T-helper 17 cell (primary cell): Measurements from ENCODE around the gene TRPM5. TPM values are rescaled to one million over a fixed set of nuclear protein-coding genes. Genes with fewer than 3 reads are reported as not detected.
"Not testable (repeated sequence)": the region's sequence is repeated elsewhere in the genome, so short reads cannot be mapped to it uniquely, and the experiment has no call there.

Source experiments
- ATAC-seq: fragments of 150-1000 bp; cut with Tn5 transposase; 2 replicates; pipeline ENCODE4 v1.10.0; 2021; ENCODE audit warnings: mild to moderate bottlenecking, moderate library complexity
- DNase-seq, 3 donors: peaks; one replicate each; pipeline versions ENCODE4 v3.0.0 to v3.0.0-alpha.2; 2020 to 2021
- H3K9me3 ChIP-seq: one replicate; pipeline ENCODE4 v1.7.0; 2013; ENCODE audit warnings: low read length, mild to moderate bottlenecking; ENCODE audit not compliant: control insufficient read depth, poor library complexity, severe bottlenecking
- H3K27ac Mint-ChIP-seq: one replicate; pipeline ENCODE4 v1.8.0; 2022; ENCODE audit warnings: mild to moderate bottlenecking, moderate library complexity, mixed read lengths
- H3K27me3 Mint-ChIP-seq: one replicate; pipeline ENCODE4 v1.8.0; 2022; ENCODE audit warnings: mixed read lengths
- H3K36me3 Mint-ChIP-seq: one replicate; pipeline ENCODE4 v1.8.0; 2022; ENCODE audit warnings: low read depth, mixed read lengths
- H3K4me1 Mint-ChIP-seq: one replicate; pipeline ENCODE4 v1.8.0; 2022; ENCODE audit warnings: mild to moderate bottlenecking, mixed read lengths
- H3K4me3 Mint-ChIP-seq: one replicate; pipeline ENCODE4 v1.8.0; 2022; ENCODE audit warnings: mild to moderate bottlenecking, moderate library complexity, mixed read lengths
- total RNA-seq, 4 donors: library from RNA in 2 of 4; stranded (reverse) in 2 of 4; gene quantifications; one replicate each; pipeline ENCODE4 v1.2.3 and lab custom pipeline; 2022 to 2026

TRPM5 gene, protein sequence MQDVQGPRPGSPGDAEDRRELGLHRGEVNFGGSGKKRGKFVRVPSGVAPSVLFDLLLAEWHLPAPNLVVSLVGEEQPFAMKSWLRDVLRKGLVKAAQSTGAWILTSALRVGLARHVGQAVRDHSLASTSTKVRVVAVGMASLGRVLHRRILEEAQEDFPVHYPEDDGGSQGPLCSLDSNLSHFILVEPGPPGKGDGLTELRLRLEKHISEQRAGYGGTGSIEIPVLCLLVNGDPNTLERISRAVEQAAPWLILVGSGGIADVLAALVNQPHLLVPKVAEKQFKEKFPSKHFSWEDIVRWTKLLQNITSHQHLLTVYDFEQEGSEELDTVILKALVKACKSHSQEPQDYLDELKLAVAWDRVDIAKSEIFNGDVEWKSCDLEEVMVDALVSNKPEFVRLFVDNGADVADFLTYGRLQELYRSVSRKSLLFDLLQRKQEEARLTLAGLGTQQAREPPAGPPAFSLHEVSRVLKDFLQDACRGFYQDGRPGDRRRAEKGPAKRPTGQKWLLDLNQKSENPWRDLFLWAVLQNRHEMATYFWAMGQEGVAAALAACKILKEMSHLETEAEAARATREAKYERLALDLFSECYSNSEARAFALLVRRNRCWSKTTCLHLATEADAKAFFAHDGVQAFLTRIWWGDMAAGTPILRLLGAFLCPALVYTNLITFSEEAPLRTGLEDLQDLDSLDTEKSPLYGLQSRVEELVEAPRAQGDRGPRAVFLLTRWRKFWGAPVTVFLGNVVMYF (N-terminal part only)
- total RNA-seq (under 1 TPM; 0.07 to 0.08 TPM), total RNA-seq (lab: John Stamatoyannopoulos, UW) (0 to 0.53 reads per million in 2 donors)

DNA sequence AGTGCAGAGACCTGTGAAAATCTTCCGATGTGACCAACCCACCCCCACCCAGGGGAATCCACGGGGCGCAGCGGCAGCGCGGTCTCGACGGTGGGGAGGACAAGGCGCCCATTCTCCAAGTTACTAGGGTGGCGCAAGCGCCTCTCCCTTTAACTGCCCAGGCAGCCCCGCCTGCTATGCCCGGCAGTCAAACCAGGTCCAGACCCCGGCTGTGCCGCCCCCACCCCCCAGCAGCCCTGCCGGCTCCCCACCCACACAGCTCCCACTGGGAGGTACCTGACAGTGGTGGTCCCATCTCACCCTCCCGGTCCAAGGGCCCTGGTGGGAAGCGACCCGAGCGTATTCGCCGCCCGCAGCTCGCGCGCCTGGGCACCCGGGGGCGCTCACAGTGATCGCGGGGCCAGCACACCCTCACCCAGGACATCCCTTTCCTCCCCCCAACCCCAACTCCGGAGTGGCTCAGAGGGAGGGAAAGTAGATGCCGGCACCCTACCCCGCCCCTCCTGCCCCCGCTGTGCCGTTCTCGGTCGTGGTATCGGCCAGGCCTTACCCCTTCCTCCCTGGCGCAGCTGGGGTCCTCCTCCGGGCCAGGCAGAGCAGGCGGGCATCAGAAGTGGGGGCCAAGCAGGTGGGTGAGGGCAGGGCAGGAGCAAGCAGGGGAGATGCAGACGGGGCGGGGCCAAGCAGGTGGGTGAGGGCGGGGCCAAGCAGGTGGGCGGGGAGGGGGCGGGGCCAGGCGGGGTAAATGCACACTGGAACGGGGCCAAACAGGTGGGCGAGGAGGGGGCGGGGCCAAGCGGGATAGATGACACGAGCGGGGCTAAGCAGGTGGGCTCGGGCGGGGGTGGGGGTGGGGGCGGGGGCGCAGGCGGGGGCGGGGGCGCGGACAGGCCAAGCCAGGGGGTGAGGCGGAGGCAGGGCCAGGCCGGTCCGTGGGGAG, at the start of gene TRPM5:
TRPM5 (minus strand) TSS at position 634 of the 940 bp plus-strand sequence. CDS start 21,478 bp downstream, outside the sequence.
- peak; percentile 56 to 67 (median 67) for DNase-seq
- H3K9me3 ChIP-seq: no peaks in the 10 kb centered on the region
- Mint-ChIP-seq H3K36me3 (no peaks in the 10 kb centered on the region), H3K27ac (no peak within 1 kb of the TSS), H3K4me1 (peaks cover 28% of the 10 kb centered on the region), H3K27me3 (no peaks in the 10 kb centered on the region), H3K4me3 (peak within 1 kb of the TSS; percentile 93)
- ATAC-seq: peak; percentile 49

DNA sequence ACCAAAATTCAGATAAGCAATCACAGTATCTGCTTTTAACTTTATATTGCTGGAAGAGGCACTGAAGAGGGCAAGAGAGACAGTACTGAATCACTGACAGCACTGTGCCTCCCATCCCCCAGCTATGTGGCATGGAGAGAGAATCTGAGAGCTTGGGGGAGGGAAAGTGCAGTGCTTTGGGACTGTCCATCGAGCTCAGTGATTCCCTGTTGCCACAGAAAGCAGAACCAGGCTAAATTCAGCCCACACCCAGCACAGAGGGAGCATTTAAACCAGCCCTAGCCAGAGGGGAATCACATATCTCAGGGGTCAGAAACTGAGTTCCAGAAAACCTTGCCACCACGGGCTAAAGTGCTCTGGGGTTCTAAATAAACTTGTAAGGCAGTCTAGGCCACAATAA, 44.8 kb upstream of the TRPM5 start:
- H3K9me3 ChIP-seq: peaks cover 20% of the 10 kb centered on the region
- H3K27ac Mint-ChIP-seq: no peak overlapping the region
- H3K27me3 Mint-ChIP-seq: no peaks in the 10 kb centered on the region
- peaks cover 5% of the 10 kb centered on the region for H3K36me3 Mint-ChIP-seq
- H3K4me3 Mint-ChIP-seq: no peak overlapping the region
- DNase-seq (no peak), ATAC-seq (no peak)
- no peaks in the 10 kb centered on the region for H3K4me1 Mint-ChIP-seq

DNA sequence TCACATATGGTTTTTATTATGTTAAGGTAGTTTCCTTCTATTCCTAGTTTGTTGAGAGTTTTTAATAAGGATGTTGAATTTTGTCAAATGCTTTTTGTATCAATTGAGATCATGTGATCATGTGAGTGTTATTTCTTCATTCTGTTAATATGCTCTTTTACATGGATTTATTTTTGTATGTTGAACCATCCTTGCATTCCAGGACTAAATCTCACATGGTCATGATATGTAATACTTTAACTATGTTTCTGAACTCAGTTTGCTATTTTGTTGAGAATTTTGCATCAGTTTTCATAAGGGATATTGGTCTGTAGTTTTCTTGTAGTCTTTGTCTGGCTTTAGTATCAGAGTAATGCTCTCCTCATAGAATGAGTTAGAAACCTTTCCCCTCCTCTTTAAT, 43.7 kb upstream of the TRPM5 start:
- Mint-ChIP-seq H3K27me3 (no peaks in the 10 kb centered on the region), H3K27ac (no peak overlapping the region), H3K36me3 (peaks cover 5% of the 10 kb centered on the region), H3K4me3 (no peak overlapping the region), H3K4me1 (peaks cover 2% of the 10 kb centered on the region)
- ATAC-seq: no peak
- DNase-seq: no peak
- peaks cover 20% of the 10 kb centered on the region for H3K9me3 ChIP-seq

DNA sequence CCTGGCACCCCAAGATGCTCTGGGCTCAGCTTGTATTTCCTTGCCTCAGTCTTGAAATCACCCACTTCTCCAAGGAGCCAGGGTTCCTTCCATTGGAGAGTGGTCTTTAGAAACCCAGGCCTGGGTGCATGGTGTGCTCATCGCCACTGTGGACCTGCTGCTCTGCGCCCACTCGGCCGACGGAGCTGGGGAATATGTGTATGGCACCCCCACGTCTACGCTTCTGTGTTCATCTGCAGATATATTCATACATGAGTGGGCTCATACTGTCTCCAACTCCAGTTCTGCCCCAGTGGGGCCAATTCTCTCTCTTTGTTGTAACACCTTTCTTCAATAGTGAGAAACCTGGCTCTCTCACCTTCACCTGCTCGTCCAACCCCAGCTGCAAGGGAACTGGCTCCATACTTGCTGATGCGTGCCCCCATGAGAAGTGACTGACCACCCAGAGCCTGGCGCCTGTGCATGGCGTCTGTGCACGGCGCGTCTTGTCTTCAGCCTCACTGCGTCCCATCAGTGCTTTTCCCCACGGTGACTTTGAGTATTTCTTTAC, 40.3 kb upstream of the TRPM5 start:
- peaks cover 5% of the 10 kb centered on the region for H3K36me3 Mint-ChIP-seq
- H3K4me1 Mint-ChIP-seq: peaks cover 12% of the 10 kb centered on the region
- H3K4me3 Mint-ChIP-seq: peak overlapping the region; percentile 55
- no peaks in the 10 kb centered on the region for H3K27me3 Mint-ChIP-seq
- ATAC-seq (no peak), DNase-seq (no peak)
- H3K9me3 ChIP-seq: peaks cover 19% of the 10 kb centered on the region
- H3K27ac Mint-ChIP-seq: no peak overlapping the region

DNA sequence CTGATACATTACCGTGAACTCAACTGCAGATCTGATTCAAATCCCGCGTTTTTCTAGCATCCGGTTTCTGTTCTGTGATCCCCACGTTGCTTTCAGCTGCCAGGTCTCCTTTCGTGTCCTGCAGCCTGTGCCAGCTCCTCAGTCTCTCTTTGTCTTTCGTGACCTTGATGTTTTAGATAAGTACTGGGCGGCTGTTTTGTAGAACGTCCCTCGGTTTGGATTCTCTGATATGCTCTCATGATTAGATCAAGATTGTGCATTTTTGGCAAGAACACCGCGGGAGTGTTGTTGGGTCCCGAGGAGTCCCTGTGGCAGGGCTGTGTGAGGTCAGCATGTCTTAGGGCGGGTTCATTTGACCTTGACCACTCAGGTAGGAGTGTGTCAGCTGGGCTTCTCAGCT, 39.1 kb upstream of the TRPM5 start:
- Mint-ChIP-seq H3K36me3 (peaks cover 5% of the 10 kb centered on the region), H3K27ac (no peak overlapping the region), H3K4me1 (peaks cover 12% of the 10 kb centered on the region), H3K4me3 (no peak overlapping the region), H3K27me3 (no peaks in the 10 kb centered on the region)
- ATAC-seq (no peak), DNase-seq (no peak)
- peaks cover 13% of the 10 kb centered on the region for H3K9me3 ChIP-seq

DNA sequence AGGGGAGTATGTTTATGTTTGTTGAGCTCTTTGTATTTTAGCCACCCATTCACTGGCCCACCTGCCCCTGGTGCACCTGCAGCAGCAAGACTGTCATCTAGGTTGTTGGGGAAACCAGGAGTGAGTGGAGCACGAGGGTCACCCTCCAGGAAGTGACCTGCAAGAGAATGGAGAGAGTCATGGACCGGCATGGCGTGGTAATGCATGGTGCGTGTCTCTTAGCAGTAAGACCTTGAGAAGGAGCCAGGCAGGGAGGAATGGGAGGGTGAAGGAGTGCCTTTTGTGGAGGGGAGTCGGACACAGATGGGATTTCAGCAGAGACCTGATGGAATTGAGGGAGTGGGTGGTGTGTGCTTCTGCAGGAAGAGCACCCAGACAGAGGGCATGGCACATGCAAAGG, 38.4 kb upstream of the TRPM5 start:
- H3K9me3 ChIP-seq: peaks cover 9% of the 10 kb centered on the region
- ATAC-seq (no peak), DNase-seq (no peak)
- peaks cover 12% of the 10 kb centered on the region for H3K4me1 Mint-ChIP-seq
- H3K36me3 Mint-ChIP-seq: peaks cover 5% of the 10 kb centered on the region
- no peak overlapping the region for H3K4me3 Mint-ChIP-seq
- H3K27ac Mint-ChIP-seq: no peak overlapping the region
- H3K27me3 Mint-ChIP-seq: no peaks in the 10 kb centered on the region

DNA sequence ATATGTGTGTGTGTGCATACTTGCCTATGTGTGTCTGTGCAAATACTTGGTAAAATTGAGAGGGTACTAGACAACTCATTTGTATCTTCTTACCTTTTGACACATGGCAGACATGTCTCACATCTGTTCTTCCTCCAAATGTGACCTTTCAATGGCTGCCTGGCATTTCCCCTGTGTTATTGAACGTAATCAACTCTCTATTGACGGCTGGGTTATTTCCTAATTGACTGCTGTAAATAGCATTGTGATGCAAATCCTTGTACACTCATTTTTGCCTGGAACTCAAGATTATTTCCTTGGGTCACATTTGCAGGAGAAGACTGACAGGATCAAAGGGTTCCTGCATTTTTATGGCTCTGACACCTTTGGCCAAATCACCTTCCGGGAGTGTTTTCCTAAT, 37.9 kb upstream of the TRPM5 start:
- Mint-ChIP-seq H3K4me3 (no peak overlapping the region), H3K27ac (no peak overlapping the region), H3K27me3 (no peaks in the 10 kb centered on the region), H3K36me3 (peaks cover 5% of the 10 kb centered on the region), H3K4me1 (peaks cover 12% of the 10 kb centered on the region)
- ATAC-seq: no peak
- DNase-seq: no peak
- peaks cover 9% of the 10 kb centered on the region for H3K9me3 ChIP-seq

DNA sequence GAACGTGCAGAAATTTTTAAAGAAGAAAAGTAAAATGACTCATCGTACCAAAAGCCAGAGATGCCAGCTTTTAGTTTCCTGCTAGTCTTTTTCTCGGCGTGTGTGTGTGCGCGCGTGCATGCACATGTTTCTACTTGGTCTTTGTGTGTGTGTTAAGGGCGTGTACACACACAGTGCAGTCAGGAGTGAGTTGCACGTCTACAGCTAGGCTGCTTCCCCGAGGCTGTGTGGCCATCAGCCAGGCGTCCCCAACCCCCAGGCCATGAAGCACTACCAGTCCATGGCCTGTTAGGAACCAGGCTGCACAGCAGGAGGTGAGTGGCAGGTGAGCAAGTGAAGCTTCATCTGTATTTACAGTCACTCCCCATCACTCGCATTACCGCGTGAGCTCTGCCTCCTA, 36.9 kb upstream of the TRPM5 start:
- peak overlapping the region; percentile 42 for H3K4me3 Mint-ChIP-seq
- H3K4me1 Mint-ChIP-seq: peaks cover 12% of the 10 kb centered on the region
- peaks cover 8% of the 10 kb centered on the region for H3K36me3 Mint-ChIP-seq
- ATAC-seq: no peak
- peaks cover 4% of the 10 kb centered on the region for H3K9me3 ChIP-seq
- no peak for DNase-seq
- no peak overlapping the region for H3K27ac Mint-ChIP-seq
- no peaks in the 10 kb centered on the region for H3K27me3 Mint-ChIP-seq

DNA sequence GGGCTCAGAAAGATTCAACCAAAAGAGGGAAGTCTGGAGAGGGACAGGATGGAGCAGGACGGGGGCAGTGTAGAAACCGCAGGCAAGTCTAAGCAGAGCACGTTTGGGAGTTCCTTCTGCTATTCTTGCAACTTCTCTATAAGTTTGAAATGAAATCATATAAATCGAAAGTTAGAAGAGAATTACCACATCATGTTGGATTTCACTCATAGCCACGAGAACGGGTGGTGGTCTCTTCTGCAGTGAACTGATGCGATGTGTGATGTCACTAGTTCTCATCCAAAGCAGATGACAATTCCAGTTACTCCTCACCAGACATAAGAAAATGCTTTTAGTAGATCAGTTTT, 36.5 kb upstream of the TRPM5 start:
- ATAC-seq (no peak), DNase-seq (no peak)
- Mint-ChIP-seq H3K4me1 (peaks cover 12% of the 10 kb centered on the region), H3K27ac (no peak overlapping the region), H3K27me3 (no peaks in the 10 kb centered on the region), H3K4me3 (peak overlapping the region; percentile 42), H3K36me3 (peaks cover 8% of the 10 kb centered on the region)
- peaks cover 4% of the 10 kb centered on the region for H3K9me3 ChIP-seq

DNA sequence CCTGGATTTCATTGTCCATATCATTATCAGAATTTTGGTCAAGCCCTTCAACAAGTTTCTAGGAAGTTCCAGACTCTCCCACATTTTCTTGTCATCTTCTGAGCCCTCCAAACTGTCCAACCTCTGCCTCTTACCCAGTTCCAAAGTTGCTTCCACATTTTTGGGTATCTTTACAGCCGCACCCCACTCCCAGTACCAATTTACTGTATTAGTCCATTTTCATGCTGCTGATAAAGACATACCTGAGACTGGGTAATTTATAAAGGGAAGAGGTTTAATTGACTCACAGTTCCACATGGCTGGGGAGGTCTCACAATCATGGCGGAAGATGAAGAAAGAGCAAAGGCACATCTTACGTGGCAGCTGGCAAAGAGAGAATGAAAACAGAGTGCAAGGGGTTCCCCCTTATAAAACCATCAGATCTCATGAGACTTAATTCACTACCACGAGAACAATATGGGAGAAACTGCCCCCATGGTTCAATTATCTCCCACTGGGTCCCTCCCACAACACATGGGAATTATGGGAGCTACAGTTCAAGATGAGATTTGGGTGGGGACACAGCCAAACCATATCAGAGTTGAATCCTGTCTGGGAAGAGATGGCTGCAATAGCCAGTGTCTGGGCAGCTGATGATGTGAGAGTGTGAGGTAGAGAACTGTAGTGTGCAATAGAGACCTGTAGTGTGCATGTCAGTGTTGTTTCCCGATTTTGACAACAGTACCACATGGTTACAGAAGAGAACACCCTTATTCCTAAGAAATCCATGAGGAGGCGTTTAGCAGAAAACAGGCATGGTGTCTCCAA, 36.0 kb upstream of the TRPM5 start:
- not testable (repeated sequence) for ATAC-seq, H3K9me3 ChIP-seq, H3K36me3 Mint-ChIP-seq, DNase-seq, H3K27me3 Mint-ChIP-seq, H3K27ac Mint-ChIP-seq
- H3K4me3 Mint-ChIP-seq: peak overlapping the region; percentile 13
- H3K4me1 Mint-ChIP-seq: peaks cover 12% of the 10 kb centered on the region

DNA sequence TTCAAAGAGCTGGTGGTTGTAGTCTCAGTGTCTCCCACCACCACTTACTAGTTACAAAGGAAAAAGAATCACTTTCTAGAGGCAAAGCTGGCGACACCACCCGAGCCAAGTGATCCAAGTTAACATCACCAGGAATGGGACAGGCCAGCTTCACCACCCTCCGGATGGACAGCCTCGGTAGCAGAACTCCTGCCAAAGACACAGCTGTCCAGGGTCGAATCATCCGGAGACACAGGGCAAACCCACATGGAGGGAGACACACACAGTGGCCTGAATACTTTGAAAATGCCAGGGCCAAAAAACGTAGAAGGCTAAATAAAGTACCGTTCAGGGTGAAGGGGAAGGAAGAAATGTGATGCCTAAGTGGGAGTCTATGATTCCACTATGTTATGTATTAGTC, 33.6 kb upstream of the TRPM5 start:
- peaks cover 3% of the 10 kb centered on the region for H3K36me3 Mint-ChIP-seq
- no peaks in the 10 kb centered on the region for H3K9me3 ChIP-seq
- peaks cover 10% of the 10 kb centered on the region for H3K4me1 Mint-ChIP-seq
- no peak overlapping the region for H3K27ac Mint-ChIP-seq
- ATAC-seq: no peak
- DNase-seq: no peak
- H3K4me3 Mint-ChIP-seq: no peak overlapping the region
- H3K27me3 Mint-ChIP-seq: no peaks in the 10 kb centered on the region

DNA sequence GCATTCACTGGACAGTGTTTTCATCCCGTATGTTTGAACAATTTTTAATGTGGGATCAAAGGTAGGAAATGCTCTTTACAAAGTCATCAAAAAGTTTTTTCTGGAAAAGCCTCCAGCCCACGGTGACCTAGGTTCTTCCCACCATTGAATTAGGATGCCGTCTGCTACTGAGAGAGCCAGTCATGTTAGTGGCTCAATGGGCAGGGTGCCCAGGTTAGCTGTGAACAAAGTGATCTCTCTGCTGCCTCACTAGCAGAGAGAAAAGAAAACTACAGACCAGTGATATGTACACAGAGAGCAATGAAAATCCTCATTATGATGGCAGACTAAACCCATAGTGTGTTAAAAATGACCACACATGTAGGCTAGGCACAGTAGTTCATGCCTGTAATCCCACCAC, 32.9 kb upstream of the TRPM5 start:
- no peaks in the 10 kb centered on the region for H3K9me3 ChIP-seq
- peaks cover 3% of the 10 kb centered on the region for H3K36me3 Mint-ChIP-seq
- peaks cover 12% of the 10 kb centered on the region for H3K4me1 Mint-ChIP-seq
- no peak overlapping the region for H3K27ac Mint-ChIP-seq
- H3K27me3 Mint-ChIP-seq: no peaks in the 10 kb centered on the region
- ATAC-seq (no peak), DNase-seq (no peak)
- H3K4me3 Mint-ChIP-seq: no peak overlapping the region
